Measurements from ENCODE around the gene RET. TPM values are rescaled to one million over a fixed set of nuclear protein-coding genes. Genes with fewer than 3 reads are reported as not detected.

RET gene
- total RNA-seq, 2 donors from 2014 or later, result 1.2 to 3.5 TPM

GRCh38 chr10:43166207-43166879 is 89.5 kb downstream of the RET start:
- no peaks in the 10 kb centered on the region for H3K9me3 ChIP-seq (ENCODE audit: control insufficient read depth, low read length)
- no peak for DNase-seq
- WGBS, 2 experiments (ENCODE audit: insufficient coverage in 1 of 2, insufficient read length in 1 of 2), result 90 to 92% methylated on average over 2 to 6 of the region's 6 CpGs

DNA sequence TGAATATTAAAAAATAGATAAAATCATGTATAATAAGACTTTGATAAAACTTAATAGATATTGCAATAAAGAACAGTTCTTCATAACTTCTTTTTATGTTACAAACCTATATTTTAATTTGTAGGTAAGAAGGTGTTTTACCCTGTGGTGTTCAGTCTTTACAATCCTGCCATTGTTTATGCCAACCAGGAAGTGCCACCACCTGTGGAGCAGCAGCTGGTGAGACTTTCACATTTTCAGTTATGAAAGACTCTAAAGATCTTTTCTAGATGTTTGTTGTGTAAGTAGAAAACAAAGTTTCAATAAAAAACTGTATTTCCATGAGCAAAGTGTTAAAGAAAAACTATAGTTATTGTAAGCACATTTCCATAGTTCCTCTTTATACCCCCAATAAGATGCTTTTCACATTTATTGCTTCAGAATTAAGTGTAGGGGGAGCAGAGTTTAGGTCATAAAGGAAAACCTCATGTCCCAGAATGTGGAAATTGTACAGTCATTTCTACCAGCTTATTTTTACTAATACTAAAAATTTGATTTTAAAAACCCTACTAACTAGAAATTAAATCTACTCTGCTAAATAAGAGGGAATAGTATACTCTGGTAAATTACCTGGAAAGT is 90.1 kb downstream of the RET start:
- TF ChIP-seq CTCF (conservative IDR thresholded peaks at IDR 0.05), result no peak
- Histone ChIP-seq H3K4me1 (ENCODE audit: control insufficient read depth, insufficient read depth, low read length) (no peaks in the 10 kb centered on the region), H3K4me3 (ENCODE audit: low read length) (no peak overlapping the region), H3K27me3 (ENCODE audit: control insufficient read depth, insufficient read depth, low read length, poor library complexity, severe bottlenecking) (no peaks in the 10 kb centered on the region), H3K9ac (ENCODE audit: extremely low read depth, low read length, poor library complexity, severe bottlenecking) (no peak overlapping the region), H3K27ac (ENCODE audit: low read depth, low read length) (no peak overlapping the region), H3K36me3 (ENCODE audit: control insufficient read depth, insufficient read depth, low read length) (peaks cover 7% of the 10 kb centered on the region), H3K9me3 (ENCODE audit: control insufficient read depth, low read length) (no peaks in the 10 kb centered on the region)
- Mint-ChIP-seq H3K9me3 (no peaks in the 10 kb centered on the region), H3K27ac (no peak overlapping the region), H3K36me3 (ENCODE audit: low read depth) (no peaks in the 10 kb centered on the region), H3K4me3 (no peak overlapping the region), H3K27me3 (ENCODE audit: insufficient read depth) (no peaks in the 10 kb centered on the region), H3K4me1 (peaks cover 6% of the 10 kb centered on the region)
- DNase-seq, result no peak

More at GRCh38 chr10:43166207-43166879, 89.5 kb downstream of the RET start:
- no peak overlapping the region for H3K4me3 ChIP-seq (ENCODE audit: low read length)
- H3K9me3 Mint-ChIP-seq, result no peaks in the 10 kb centered on the region
- no peak overlapping the region for H3K9ac ChIP-seq (ENCODE audit: extremely low read depth, low read length, poor library complexity, severe bottlenecking)
- no peaks in the 10 kb centered on the region for H3K27me3 Mint-ChIP-seq (ENCODE audit: insufficient read depth)
- no peaks in the 10 kb centered on the region for H3K36me3 Mint-ChIP-seq (ENCODE audit: low read depth)
- no peak overlapping the region for H3K4me3 Mint-ChIP-seq
- no peak overlapping the region for H3K27ac ChIP-seq (ENCODE audit: low read depth, low read length)
- no peak overlapping the region for H3K27ac Mint-ChIP-seq
- no peaks in the 10 kb centered on the region for H3K4me1 ChIP-seq (ENCODE audit: control insufficient read depth, insufficient read depth, low read length)
- peaks cover 7% of the 10 kb centered on the region for H3K36me3 ChIP-seq (ENCODE audit: control insufficient read depth, insufficient read depth, low read length)
- peaks cover 6% of the 10 kb centered on the region for H3K4me1 Mint-ChIP-seq
- H3K27me3 ChIP-seq (ENCODE audit: control insufficient read depth, insufficient read depth, low read length, poor library complexity, severe bottlenecking), result no peaks in the 10 kb centered on the region
- TF ChIP-seq CTCF (conservative IDR thresholded peaks at IDR 0.05), result no peak

GRCh38 chr10:43167498-43167889 is 90.6 kb downstream of the RET start:
- no peaks in the 10 kb centered on the region for H3K4me1 ChIP-seq (ENCODE audit: control insufficient read depth, insufficient read depth, low read length)
- H3K4me3 Mint-ChIP-seq, result no peak overlapping the region

More at GRCh38 chr10:43167498-43167889, 90.6 kb downstream of the RET start:
- TF ChIP-seq CTCF (conservative IDR thresholded peaks at IDR 0.05), result no peak
- Histone ChIP-seq H3K27ac (ENCODE audit: low read depth, low read length) (no peak overlapping the region), H3K9ac (ENCODE audit: extremely low read depth, low read length, poor library complexity, severe bottlenecking) (no peak overlapping the region), H3K9me3 (ENCODE audit: control insufficient read depth, low read length) (no peaks in the 10 kb centered on the region), H3K36me3 (ENCODE audit: control insufficient read depth, insufficient read depth, low read length) (peaks cover 7% of the 10 kb centered on the region), H3K4me3 (ENCODE audit: low read length) (no peak overlapping the region), H3K27me3 (ENCODE audit: control insufficient read depth, insufficient read depth, low read length, poor library complexity, severe bottlenecking) (no peaks in the 10 kb centered on the region)
- Mint-ChIP-seq H3K36me3 (ENCODE audit: low read depth) (no peaks in the 10 kb centered on the region), H3K27me3 (ENCODE audit: insufficient read depth) (no peaks in the 10 kb centered on the region), H3K9me3 (no peaks in the 10 kb centered on the region), H3K4me1 (peaks cover 6% of the 10 kb centered on the region), H3K27ac (no peak overlapping the region)
- DNase-seq, result no peak
- no CpG with 5 or more reads among the region's 2 CpGs for WGBS, 2 experiments (ENCODE audit: insufficient coverage in 1 of 2, insufficient read length in 1 of 2)
